Neural cell (in vitro differentiated cells): ENCODE data around the gene PTCSC3. TPM values are rescaled to one million over a fixed set of nuclear protein-coding genes. Genes with fewer than 3 reads are reported as not detected.
A peak's percentile ranks its signal among the peaks of the same experiment; 100 is the strongest.

Experiments used
- H2AFZ ChIP-seq: fragments of 200-600, 300-800 bp; sonication (generic), shearing (Covaris generic); 2 replicates; pipeline ENCODE4 v1.6.0; 2014; ENCODE audit warnings: low read depth, mild to moderate bottlenecking, antibody characterized with exemption, low read length, moderate library complexity
- H3F3A ChIP-seq: fragments of 200-600 bp; shearing (Covaris generic); 2 replicates; pipeline ENCODE4 v1.6.1; 2016; ENCODE audit warnings: mild to moderate bottlenecking, moderate library complexity, mixed read lengths, antibody characterized with exemption, low read length; ENCODE audit not compliant: insufficient read depth, poor library complexity, severe bottlenecking
- H3K27ac ChIP-seq: fragments of 200-600, 300-800 bp; sonication (generic), shearing (Covaris generic); 2 replicates; pipeline ENCODE4 v1.5.1; 2014; ENCODE audit warnings: mild to moderate bottlenecking, low read length, moderate library complexity
- H3K27me3 ChIP-seq: fragments of 300-800, 200-600 bp; sonication (generic), shearing (Covaris generic); 2 replicates; pipeline ENCODE4 v1.6.0; 2014; ENCODE audit warnings: mild to moderate bottlenecking, low read depth, low read length, moderate library complexity; ENCODE audit not compliant: insufficient read depth
- H3K36me3 ChIP-seq: fragments of 300-800, 200-600 bp; sonication (generic), shearing (Covaris generic); 2 replicates; pipeline ENCODE4 v1.5.1; 2014; ENCODE audit warnings: mild to moderate bottlenecking, antibody characterized with exemption, low read length, moderate library complexity; ENCODE audit not compliant: insufficient read depth
- H3K4me2 ChIP-seq: fragments of 300-800, 200-600 bp; sonication (generic), shearing (Covaris generic); 2 replicates; pipeline ENCODE4 v1.6.0; 2014; ENCODE audit warnings: mild to moderate bottlenecking, low read length
- H3K4me3 ChIP-seq: fragments of 300-800, 200-600 bp; sonication (generic), shearing (Covaris generic); 2 replicates; pipeline ENCODE4 v1.5.1; 2014; ENCODE audit warnings: mild to moderate bottlenecking, low read length, moderate library complexity
- H3K79me2 ChIP-seq: fragments of 200-600 bp; shearing (Covaris generic); replicated peaks from 2 replicates; pipeline ENCODE4 v1.6.0; 2014; ENCODE audit warnings: mild to moderate bottlenecking, low read length, moderate library complexity; ENCODE audit not compliant: insufficient read depth
- H3K9ac ChIP-seq: fragments of 300-800, 200-600 bp; sonication (generic), shearing (Covaris generic); 2 replicates; pipeline ENCODE4 v1.6.1; 2016; ENCODE audit warnings: mild to moderate bottlenecking, low read length, mixed read lengths
- H3K9me2 ChIP-seq: fragments of 200-600 bp; shearing (Covaris generic); 2 replicates; pipeline ENCODE4 v1.6.1; 2016; ENCODE audit warnings: mild to moderate bottlenecking, low read length, mixed read lengths; ENCODE audit not compliant: insufficient read depth
- H3K9me3 ChIP-seq: fragments of 200-600, 300-800 bp; sonication (generic), shearing (Covaris generic); 2 replicates; pipeline ENCODE4 v1.6.1; 2016; ENCODE audit warnings: mild to moderate bottlenecking, mixed run types, low read length, moderate library complexity, mixed read lengths
- H4K20me1 ChIP-seq: fragments of 200-600 bp; shearing (Covaris generic); 2 replicates; pipeline ENCODE4 v1.6.1; 2016; ENCODE audit warnings: mild to moderate bottlenecking, mixed run types; ENCODE audit not compliant: insufficient read depth
- CTCF ChIP-seq: fragments of 450-650 bp; IDR thresholded peaks from 2 replicates; pipeline ENCODE4 v1.5.1; 2014; ENCODE audit warnings: antibody characterized with exemption, mild to moderate bottlenecking, moderate library complexity; ENCODE audit not compliant: poor library complexity, severe bottlenecking
- EP300 ChIP-seq: fragments of 450-650 bp; conservative IDR thresholded peaks from 2 replicates; pipeline ENCODE4 v1.6.1; 2014; ENCODE audit warnings: antibody characterized with exemption, mild to moderate bottlenecking, moderate library complexity; ENCODE audit not compliant: poor library complexity, severe bottlenecking
- EZH2 ChIP-seq: fragments of 200-600, 300-800 bp; shearing (Covaris generic), sonication (generic); IDR thresholded peaks from 2 replicates; pipeline ENCODE4 v1.6.1; 2014; ENCODE audit warnings: antibody characterized with exemption, low read length, borderline replicate concordance, mild to moderate bottlenecking; ENCODE audit not compliant: insufficient read depth, poor library complexity, severe bottlenecking
- MXI1 ChIP-seq: fragments of 450-650 bp; conservative IDR thresholded peaks from 2 replicates; pipeline ENCODE4 v1.6.1; 2014; ENCODE audit warnings: antibody characterized with exemption, mild to moderate bottlenecking; ENCODE audit not compliant: poor library complexity, severe bottlenecking
- POLR2AphosphoS5 ChIP-seq: IDR thresholded peaks from 2 replicates; pipeline ENCODE4 v1.6.1; 2012
- RAD21 ChIP-seq: fragments of 450-650 bp; conservative IDR thresholded peaks from 2 replicates; pipeline ENCODE4 v1.6.1; 2014; ENCODE audit warnings: antibody characterized with exemption, mild to moderate bottlenecking, moderate library complexity
- REST ChIP-seq: IDR thresholded peaks from 2 replicates; pipeline ENCODE4 v1.6.1; 2012; ENCODE audit warnings: borderline replicate concordance
- SMC3 ChIP-seq: fragments of 450-650 bp; conservative IDR thresholded peaks from 2 replicates; pipeline ENCODE4 v1.6.1; 2014; ENCODE audit warnings: antibody characterized with exemption, mild to moderate bottlenecking, moderate library complexity; ENCODE audit not compliant: poor library complexity
- TAF1 ChIP-seq: IDR thresholded peaks from 2 replicates; pipeline ENCODE4 v1.6.1; 2012; ENCODE audit warnings: low read depth
- polyA plus RNA-seq: library from polyadenylated mRNA; depleted of rRNA; stranded (reverse); fragments of >200 nt; gene quantifications from 2 replicates; pipeline ENCODE4 v1.2.3, GENCODE V29; 2014

The PTCSC3 gene
- polyA plus RNA-seq, 1 donor from 2014 or later, result not detected

GRCh38 chr14:36207500-36207899, 31.0 kb upstream of the PTCSC3 start:
- Histone ChIP-seq H3F3A (no peaks in the 10 kb centered on the region), H3K4me2 (no peak overlapping the region), H2AFZ (no peak overlapping the region), H3K9me3 (no peaks in the 10 kb centered on the region), H3K9me2 (no peaks in the 10 kb centered on the region), H3K27ac (no peak overlapping the region), H3K4me3 (no peak overlapping the region), H4K20me1 (no peaks in the 10 kb centered on the region), H3K36me3 (no peaks in the 10 kb centered on the region), H3K79me2 (no peaks in the 10 kb centered on the region), H3K9ac (no peak overlapping the region), H3K27me3 (no peaks in the 10 kb centered on the region)
- TF ChIP-seq MXI1 (no peak), SMC3 (peak; percentile 79), RAD21 (peak; percentile 77), CTCF (peak; percentile 73)

GRCh38 chr14:36204461-36205073, 28.0 kb upstream of the PTCSC3 start:
- Histone ChIP-seq H3K9ac (no peak overlapping the region), H3K4me2 (no peak overlapping the region), H3K27ac (no peak overlapping the region), H3F3A (no peaks in the 10 kb centered on the region), H3K9me3 (no peaks in the 10 kb centered on the region), H4K20me1 (no peaks in the 10 kb centered on the region), H2AFZ (no peak overlapping the region), H3K9me2 (no peaks in the 10 kb centered on the region), H3K4me3 (no peak overlapping the region), H3K36me3 (no peaks in the 10 kb centered on the region), H3K27me3 (no peaks in the 10 kb centered on the region), H3K79me2 (no peaks in the 10 kb centered on the region)
- TF ChIP-seq EZH2, result no peak

- Histone ChIP-seq H3K27ac (no peak overlapping the region), H3K36me3 (no peaks in the 10 kb centered on the region), H2AFZ (no peak overlapping the region), H3K27me3 (no peaks in the 10 kb centered on the region), H3K79me2 (no peaks in the 10 kb centered on the region), H3K9me3 (no peaks in the 10 kb centered on the region), H3K4me3 (no peak overlapping the region), H3K9ac (no peak overlapping the region), H3K9me2 (no peaks in the 10 kb centered on the region), H3K4me2 (no peak overlapping the region), H3F3A (no peaks in the 10 kb centered on the region), H4K20me1 (no peaks in the 10 kb centered on the region)
- no peak for TF ChIP-seq RAD21
- TF ChIP-seq EZH2, result no peak
- no peak for TF ChIP-seq SMC3
- no peak for TF ChIP-seq POLR2AphosphoS5
- TF ChIP-seq CTCF, result no peak
- TF ChIP-seq TAF1, result no peak
- TF ChIP-seq MXI1, result no peak
- no peak for TF ChIP-seq REST
- no peak for TF ChIP-seq EP300
Observed at GRCh38 chr14:36198378-36198777, 21.9 kb upstream of the PTCSC3 start.
